Stimulated activated CD8-positive, alpha-beta memory T cell treated with anti-CD3 and anti-CD28 coated beads, Interleukin-2, amount 100 ng/mL, for 1 hour (primary cell): Measurements from ENCODE around the gene ZNF442.
"Not testable (repeated sequence)": the region's sequence is repeated elsewhere in the genome, so short reads cannot be mapped to it uniquely, and the experiment has no call there.

Experiments
- DNase-seq, 2 donors: peaks; one replicate each; pipeline ENCODE4 v3.0.0-alpha.2; 2020; ENCODE audit warnings: low read depth in 2 of 2

The ZNF442 gene

GRCh38 chr19:12330340-12330739 is 35.1 kb downstream of the ZNF442 start:
- DNase-seq: no peak

GRCh38 chr19:12325690-12326089 is 39.8 kb downstream of the ZNF442 start:
- DNase-seq: no peak

GRCh38 chr19:12318782-12319413 is 46.6 kb downstream of the ZNF442 start:
- no peak for DNase-seq

- no peak for DNase-seq
Measured at GRCh38 chr19:12314553-12314952, 50.9 kb downstream of the ZNF442 start.

- DNase-seq: not testable (repeated sequence)
Measured at GRCh38 chr19:12308891-12309290, 56.6 kb downstream of the ZNF442 start.
